AG08395 (cell line): ENCODE measurements around the gene MMP15.
"Not testable (repeated sequence)": the region's sequence is repeated elsewhere in the genome, so short reads cannot be mapped to it uniquely, and the experiment has no call there.

Experiments used
- DNase-seq: peaks from one replicate; pipeline ENCODE4 v3.0.0; 2012; ENCODE audit warnings: mixed read lengths, low spot score

MMP15 gene

GRCh38 chr16:58025351-58026138 lies at the start of gene MMP15:
MMP15 (plus strand) TSS chr16:58025754; CDS start chr16:58026351, 597 bp downstream.
- DNase-seq: peak; percentile 67

- DNase-seq: peak; percentile 48
Observed at GRCh38 chr16:57976331-57976796, 49.2 kb upstream of the MMP15 start.

- no peak for DNase-seq
Observed at GRCh38 chr16:57977418-57978069, 48.0 kb upstream of the MMP15 start.

GRCh38 chr16:57978070-57978465 lies 47.5 kb upstream of the MMP15 start:
- not testable (repeated sequence) for DNase-seq

- DNase-seq: no peak
Observed at GRCh38 chr16:57979006-57979585, 46.5 kb upstream of the MMP15 start.

- no peak for DNase-seq
Observed at GRCh38 chr16:57981636-57982035, 43.9 kb upstream of the MMP15 start.

GRCh38 chr16:57982385-57982784 lies 43.2 kb upstream of the MMP15 start:
- no peak for DNase-seq

- peak; percentile 48 for DNase-seq
Observed at GRCh38 chr16:57984443-57985203, 40.9 kb upstream of the MMP15 start.

GRCh38 chr16:57985204-57986181 lies 40.1 kb upstream of the MMP15 start:
- DNase-seq: no peak

GRCh38 chr16:57986196-57986595 lies 39.4 kb upstream of the MMP15 start:
- DNase-seq: no peak

GRCh38 chr16:57987441-57988177 lies 37.9 kb upstream of the MMP15 start:
- DNase-seq: no peak

- DNase-seq: no peak
Observed at GRCh38 chr16:57988929-57989328, 36.6 kb upstream of the MMP15 start.

GRCh38 chr16:57991551-57992059 lies 33.9 kb upstream of the MMP15 start:
- no peak for DNase-seq

- no peak for DNase-seq
Observed at GRCh38 chr16:57992084-57992483, 33.5 kb upstream of the MMP15 start.

GRCh38 chr16:57993438-57993837 lies 32.1 kb upstream of the MMP15 start:
- no peak for DNase-seq

GRCh38 chr16:57993897-57994296 lies 31.7 kb upstream of the MMP15 start:
- no peak for DNase-seq

- no peak for DNase-seq
Observed at GRCh38 chr16:57994361-57994760, 31.2 kb upstream of the MMP15 start.

GRCh38 chr16:57994778-57995177 lies 30.8 kb upstream of the MMP15 start:
- DNase-seq: peak; percentile 57

- DNase-seq: no peak
Observed at GRCh38 chr16:57995721-57996405, 29.7 kb upstream of the MMP15 start.
